GM06990 (cell line): ENCODE results near the gene COL4A5.
A peak's percentile ranks its signal among the peaks of the same experiment; 100 is the strongest.

Experiments used
- DNase-seq: peaks from one replicate; pipeline ENCODE4 v3.0.0-alpha.2; 2011; ENCODE audit not compliant: insufficient read length; ENCODE audit errors: extremely low read depth
- H3K27me3 ChIP-seq: replicated peaks from 2 replicates; pipeline ENCODE4 v1.6.0; 2011; ENCODE audit warnings: low read length; ENCODE audit not compliant: control insufficient read depth, insufficient read depth
- H3K36me3 ChIP-seq: 2 replicates; pipeline ENCODE4 v1.5.1; 2011; ENCODE audit warnings: low read length; ENCODE audit not compliant: control insufficient read depth, insufficient read depth
- H3K4me3 ChIP-seq: replicated peaks from 2 replicates; pipeline ENCODE4 v1.5.1; 2011; ENCODE audit warnings: low read depth, mild to moderate bottlenecking, control low read depth, low read length
- CTCF ChIP-seq: IDR thresholded peaks from 2 replicates; pipeline ENCODE4 v1.5.1; 2011; ENCODE audit warnings: low read length, control low read depth, mild to moderate bottlenecking, inconsistent platforms; ENCODE audit not compliant: insufficient read depth, poor library complexity, severe bottlenecking

Gene COL4A5

GRCh38 chrX:108438110-108438623 lies 1.5 kb upstream of the COL4A5 start, which contains the start of gene COL4A6:
Gene COL4A6 (minus strand): TSS chrX:108438422. CDS start chrX:108438196, 226 bp downstream.
- peak; percentile 2 for DNase-seq
- TF ChIP-seq CTCF, result no peak
- Histone ChIP-seq H3K27me3 (no peaks in the 10 kb centered on the region; the same call in 1 of the 2 replicates), H3K4me3 (no peak within 1 kb of the TSS), H3K36me3 (no peaks in the 10 kb centered on the region)

GRCh38 chrX:108439961-108440696 lies 491 bp downstream of the COL4A5 start:
- TF ChIP-seq CTCF, result no peak
- H3K4me3 ChIP-seq, result peak overlapping the region; percentile 29
- no peaks in the 10 kb centered on the region; the same call in 1 of the 2 replicates for H3K27me3 ChIP-seq
- peak; percentile 15 for DNase-seq
- H3K36me3 ChIP-seq, result no peaks in the 10 kb centered on the region

GRCh38 chrX:108442901-108443464 lies 3.3 kb downstream of the COL4A5 start:
- DNase-seq, result no peak
- H3K4me3 ChIP-seq, result no peak overlapping the region

GRCh38 chrX:108447303-108447702 lies 7.7 kb downstream of the COL4A5 start:
- no peaks in the 10 kb centered on the region for H3K36me3 ChIP-seq
- no peaks in the 10 kb centered on the region for H3K27me3 ChIP-seq
- no peak for DNase-seq
- TF ChIP-seq CTCF, result no peak
- no peak overlapping the region for H3K4me3 ChIP-seq

More at GRCh38 chrX:108442901-108443464, 3.3 kb downstream of the COL4A5 start:
- no peaks in the 10 kb centered on the region for H3K36me3 ChIP-seq
- TF ChIP-seq CTCF, result no peak
- no peaks in the 10 kb centered on the region; the same call in 1 of the 2 replicates for H3K27me3 ChIP-seq

GRCh38 chrX:108453841-108454240 lies 14.2 kb downstream of the COL4A5 start:
- H3K27me3 ChIP-seq, result no peaks in the 10 kb centered on the region
- TF ChIP-seq CTCF, result no peak
- H3K4me3 ChIP-seq, result no peak overlapping the region

More at GRCh38 chrX:108453841-108454240, 14.2 kb downstream of the COL4A5 start:
- H3K36me3 ChIP-seq, result no peaks in the 10 kb centered on the region
- DNase-seq, result no peak
